ENCODE measurements around the gene PCSK1. TPM values are rescaled to one million over a fixed set of nuclear protein-coding genes. Genes with fewer than 3 reads are reported as not detected.
"Not testable (repeated sequence)": the region's sequence is repeated elsewhere in the genome, so short reads cannot be mapped to it uniquely, and the experiment has no call there.

The PCSK1 gene
- polyA plus RNA-seq, 1 donor: 0.04 TPM

- DNase-seq (ENCODE audit: low read depth): no peak
These were observed 60.2 kb downstream of the PCSK1 start for GRCh38 chr5:96372726-96373380.

DNA sequence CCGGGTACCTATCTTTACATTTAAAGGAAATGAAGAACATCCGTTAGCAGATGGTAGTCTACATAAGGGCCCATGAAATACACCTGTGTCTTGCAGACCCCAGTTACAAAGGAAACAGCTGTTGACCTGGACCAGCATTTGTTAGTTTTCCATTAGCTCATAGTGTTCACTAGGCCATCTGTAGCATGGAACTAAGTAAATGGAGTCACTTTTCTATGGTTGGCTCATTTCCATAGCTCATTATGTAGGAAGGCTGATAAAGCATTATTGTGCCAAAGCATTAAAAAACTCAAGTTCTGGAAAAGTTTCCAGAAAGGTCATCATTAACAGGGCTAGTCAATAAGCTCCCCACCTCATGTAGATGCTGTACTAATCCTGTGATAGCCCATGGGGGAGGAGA, 62.1 kb downstream of the PCSK1 start:
- no peak for DNase-seq (ENCODE audit: low read depth)

GRCh38 chr5:96367337-96367736, 65.7 kb downstream of the PCSK1 start:
- not testable (repeated sequence) for DNase-seq (ENCODE audit: low read depth)

DNA sequence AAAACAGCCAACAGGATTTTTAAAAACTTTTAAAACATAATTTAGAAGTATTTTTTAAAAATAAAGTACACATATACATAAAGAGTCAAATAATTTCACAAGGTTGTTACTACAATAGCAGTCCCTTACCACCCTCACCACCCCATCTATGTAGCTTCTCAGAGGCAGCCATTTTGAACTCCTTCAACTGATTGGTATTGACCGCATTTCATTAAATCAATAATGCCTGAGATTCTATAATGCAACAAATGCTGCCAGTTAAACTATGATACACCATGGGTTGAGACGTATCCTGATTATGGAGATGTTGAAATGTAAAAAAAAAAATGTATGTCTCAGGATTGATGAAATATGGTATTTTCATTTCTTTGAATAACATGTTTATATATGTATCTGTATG, 78.8 kb downstream of the PCSK1 start:
- DNase-seq (ENCODE audit: low read depth): no peak

GRCh38 chr5:96353220-96353619, 79.8 kb downstream of the PCSK1 start:
- DNase-seq (ENCODE audit: low read depth): no peak

DNA sequence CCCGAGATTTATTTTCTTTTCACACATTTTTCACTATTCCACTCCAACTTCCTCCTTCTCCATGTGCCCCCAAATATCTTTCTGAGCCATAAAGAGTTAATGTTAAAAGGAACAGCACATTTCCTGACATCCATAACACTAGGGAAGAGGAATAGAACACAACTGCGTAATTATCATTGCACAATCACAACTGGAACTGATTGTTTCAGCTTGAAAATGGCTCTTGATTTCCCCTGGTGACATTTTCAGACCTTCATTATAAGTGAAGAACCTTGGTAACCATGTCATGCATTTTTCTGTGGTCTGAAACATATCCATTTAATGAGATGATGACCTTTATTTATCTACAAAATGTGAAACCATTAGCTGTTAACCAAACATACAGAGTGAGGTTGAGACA, 82.4 kb downstream of the PCSK1 start:
- DNase-seq (ENCODE audit: low read depth): no peak

GRCh38 chr5:96348536-96348935, 84.5 kb downstream of the PCSK1 start:
- no peak for DNase-seq (ENCODE audit: low read depth)

GRCh38 chr5:96347502-96348292, 85.4 kb downstream of the PCSK1 start:
- DNase-seq (ENCODE audit: low read depth): no peak

GRCh38 chr5:96344678-96345577, 88.1 kb downstream of the PCSK1 start:
- peak; percentile 40 for DNase-seq (ENCODE audit: low read depth)

DNA sequence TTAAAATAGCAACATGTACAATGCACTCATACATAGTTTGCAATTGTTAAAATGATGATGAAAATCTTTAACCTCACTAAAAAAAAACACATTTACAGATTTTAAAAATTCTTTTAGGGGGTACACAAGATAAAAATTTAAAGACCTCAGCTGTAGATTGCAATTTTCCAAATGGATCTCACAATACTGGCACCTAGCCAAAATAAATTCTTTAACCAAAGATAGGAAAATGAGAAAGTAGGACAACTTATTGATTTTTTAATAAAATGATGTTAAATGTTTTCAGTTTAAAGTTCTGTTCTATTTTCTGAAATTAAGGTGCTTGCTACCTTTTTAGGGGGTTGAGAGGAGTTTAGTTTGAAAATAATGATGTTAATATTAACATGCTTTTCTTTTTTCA, 90.0 kb downstream of the PCSK1 start:
- no peak for DNase-seq (ENCODE audit: low read depth)

- DNase-seq (ENCODE audit: low read depth): no peak
These were observed 90.5 kb downstream of the PCSK1 start for GRCh38 chr5:96342581-96342980.

Other genes starting within 250 kb of the PCSK1 start
- gene CAST, start 229.1 kb upstream of the PCSK1 start, polyA plus RNA-seq (ENCODE audit: insufficient read length): 138 TPM

All from forelimb muscle (tissue), 1 donor.